Glutamatergic neuron (in vitro differentiated cells): Measurements from ENCODE around the gene P2RX4. TPM values are rescaled to one million over a fixed set of nuclear protein-coding genes. Genes with fewer than 3 reads are reported as not detected.

Experiments
- DNase-seq: peaks from one replicate; pipeline ENCODE4 v3.0.0; 2022
- H3K27ac Mint-ChIP-seq: one replicate; pipeline ENCODE4 v1.8.0; 2020; ENCODE audit warnings: mild to moderate bottlenecking, mixed read lengths, inconsistent platforms; ENCODE audit not compliant: unreplicated experiment
- H3K27me3 Mint-ChIP-seq: one replicate; pipeline ENCODE4 v1.8.0; 2020; ENCODE audit warnings: mild to moderate bottlenecking, moderate library complexity, mixed read lengths, inconsistent platforms; ENCODE audit not compliant: unreplicated experiment
- H3K36me3 Mint-ChIP-seq: one replicate; pipeline ENCODE4 v1.8.0; 2020; ENCODE audit warnings: mild to moderate bottlenecking, mixed read lengths, inconsistent platforms; ENCODE audit not compliant: unreplicated experiment
- H3K4me1 Mint-ChIP-seq: one replicate; pipeline ENCODE4 v1.8.0; 2020; ENCODE audit warnings: mild to moderate bottlenecking, low read depth, mixed read lengths, inconsistent platforms; ENCODE audit not compliant: unreplicated experiment
- H3K4me3 Mint-ChIP-seq: one replicate; pipeline ENCODE4 v1.8.0; 2020; ENCODE audit warnings: mild to moderate bottlenecking, mixed read lengths, inconsistent platforms; ENCODE audit not compliant: unreplicated experiment
- H3K9me3 Mint-ChIP-seq: one replicate; pipeline ENCODE4 v1.8.0; 2020; ENCODE audit warnings: mild to moderate bottlenecking, moderate library complexity, mixed read lengths, inconsistent platforms; ENCODE audit not compliant: unreplicated experiment
- total RNA-seq: library from RNA; stranded (reverse); fragmentation: NEBNext Ultra II Directional; extraction: Animal tissue kit (Norgen Biotek cat#: 25700); gene quantifications from one replicate; pipeline ENCODE4 v1.2.1, GENCODE V29; 2021; ENCODE audit not compliant: unreplicated experiment
- TF ChIP-seq, protein P1 (sequence below): fragments of 200-600 bp; sonication (generic); IDR thresholded peaks from one replicate; pipeline ENCODE4 v1.5.0; 2021; ENCODE audit not compliant: partially characterized antibody, unreplicated experiment

The P2RX4 gene
- total RNA-seq, 1 donor from 2014 or later: 3.7 TPM

DNA sequence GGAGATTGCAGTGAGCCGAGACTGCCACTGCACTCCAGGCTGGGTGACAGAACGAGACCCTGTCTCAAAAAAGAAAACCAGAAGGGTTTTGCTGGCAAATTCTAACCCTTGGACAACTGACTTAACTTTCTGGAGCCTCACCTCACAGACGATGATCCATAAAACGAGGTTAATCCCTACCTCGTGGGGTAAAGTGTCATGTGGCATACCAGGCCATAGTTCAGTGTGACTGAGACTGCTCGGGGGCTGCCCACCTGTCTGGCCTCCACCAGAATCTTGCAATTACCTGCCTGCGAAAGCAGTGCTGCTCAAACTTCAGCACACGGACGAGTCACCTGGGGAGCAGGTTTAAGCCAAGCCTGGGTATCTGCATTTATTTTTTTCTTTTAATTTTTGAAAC, 26.8 kb downstream of the P2RX4 start:
- TF ChIP-seq, protein P1, sequence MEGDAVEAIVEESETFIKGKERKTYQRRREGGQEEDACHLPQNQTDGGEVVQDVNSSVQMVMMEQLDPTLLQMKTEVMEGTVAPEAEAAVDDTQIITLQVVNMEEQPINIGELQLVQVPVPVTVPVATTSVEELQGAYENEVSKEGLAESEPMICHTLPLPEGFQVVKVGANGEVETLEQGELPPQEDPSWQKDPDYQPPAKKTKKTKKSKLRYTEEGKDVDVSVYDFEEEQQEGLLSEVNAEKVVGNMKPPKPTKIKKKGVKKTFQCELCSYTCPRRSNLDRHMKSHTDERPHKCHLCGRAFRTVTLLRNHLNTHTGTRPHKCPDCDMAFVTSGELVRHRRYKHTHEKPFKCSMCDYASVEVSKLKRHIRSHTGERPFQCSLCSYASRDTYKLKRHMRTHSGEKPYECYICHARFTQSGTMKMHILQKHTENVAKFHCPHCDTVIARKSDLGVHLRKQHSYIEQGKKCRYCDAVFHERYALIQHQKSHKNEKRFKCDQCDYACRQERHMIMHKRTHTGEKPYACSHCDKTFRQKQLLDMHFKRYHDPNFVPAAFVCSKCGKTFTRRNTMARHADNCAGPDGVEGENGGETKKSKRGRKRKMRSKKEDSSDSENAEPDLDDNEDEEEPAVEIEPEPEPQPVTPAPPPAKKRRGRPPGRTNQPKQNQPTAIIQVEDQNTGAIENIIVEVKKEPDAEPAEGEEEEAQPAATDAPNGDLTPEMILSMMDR: no peak
- Mint-ChIP-seq H3K4me3 (no peak overlapping the region), H3K36me3 (no peaks in the 10 kb centered on the region), H3K27me3 (peaks cover 3% of the 10 kb centered on the region), H3K4me1 (peaks cover 4% of the 10 kb centered on the region), H3K27ac (no peak overlapping the region), H3K9me3 (peaks cover 4% of the 10 kb centered on the region)
- no peak for DNase-seq

DNA sequence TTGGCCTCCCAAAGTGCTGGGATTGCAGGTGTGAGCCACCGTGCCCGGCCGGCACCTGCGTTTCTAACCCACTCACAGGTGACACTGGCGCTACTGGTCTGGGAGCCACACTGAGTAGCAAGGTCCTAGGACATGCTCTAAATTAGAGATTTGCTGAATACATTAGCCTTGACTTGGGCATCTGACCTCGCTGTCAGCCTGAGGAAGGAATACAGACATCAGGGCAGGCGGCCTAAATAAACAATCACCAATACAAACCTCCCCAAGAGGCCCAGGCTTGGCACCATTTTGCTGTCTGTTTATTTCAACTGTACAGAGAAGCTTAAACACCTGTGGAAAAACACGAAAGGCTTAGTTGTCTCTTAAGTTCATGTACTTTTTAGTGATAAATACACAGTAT, 27.5 kb downstream of the P2RX4 start:
- Mint-ChIP-seq H3K36me3 (no peaks in the 10 kb centered on the region), H3K4me3 (no peak overlapping the region), H3K27ac (no peak overlapping the region), H3K9me3 (peaks cover 4% of the 10 kb centered on the region), H3K27me3 (peaks cover 2% of the 10 kb centered on the region), H3K4me1 (peaks cover 4% of the 10 kb centered on the region)
- DNase-seq: no peak
- TF ChIP-seq, protein P1: no peak

DNA sequence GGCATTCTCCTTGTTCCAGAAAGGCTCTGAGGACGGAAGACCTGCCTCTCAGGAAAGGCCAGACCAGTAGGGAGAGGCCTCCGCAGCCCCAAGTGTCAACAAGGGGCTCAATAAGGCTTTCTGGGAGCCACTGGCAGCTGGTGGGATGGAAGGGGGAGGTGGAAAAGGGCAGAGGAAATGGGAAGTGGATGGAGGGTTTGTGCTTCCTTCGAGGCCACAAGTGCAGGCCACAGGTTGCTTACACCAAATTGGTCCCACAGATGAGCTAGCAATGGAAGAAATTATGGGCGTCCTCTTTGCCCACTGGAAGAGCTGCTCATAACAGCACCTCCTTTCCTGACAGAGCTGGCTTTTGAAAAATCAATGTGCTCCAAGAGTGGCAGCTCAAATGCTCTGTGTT, 28.2 kb downstream of the P2RX4 start:
- no peak overlapping the region for H3K27ac Mint-ChIP-seq
- H3K36me3 Mint-ChIP-seq: no peaks in the 10 kb centered on the region
- no peak for DNase-seq
- no peak overlapping the region for H3K4me3 Mint-ChIP-seq
- TF ChIP-seq, protein P1: no peak
- peaks cover 4% of the 10 kb centered on the region for H3K4me1 Mint-ChIP-seq
- peaks cover 4% of the 10 kb centered on the region for H3K9me3 Mint-ChIP-seq
- no peaks in the 10 kb centered on the region for H3K27me3 Mint-ChIP-seq

DNA sequence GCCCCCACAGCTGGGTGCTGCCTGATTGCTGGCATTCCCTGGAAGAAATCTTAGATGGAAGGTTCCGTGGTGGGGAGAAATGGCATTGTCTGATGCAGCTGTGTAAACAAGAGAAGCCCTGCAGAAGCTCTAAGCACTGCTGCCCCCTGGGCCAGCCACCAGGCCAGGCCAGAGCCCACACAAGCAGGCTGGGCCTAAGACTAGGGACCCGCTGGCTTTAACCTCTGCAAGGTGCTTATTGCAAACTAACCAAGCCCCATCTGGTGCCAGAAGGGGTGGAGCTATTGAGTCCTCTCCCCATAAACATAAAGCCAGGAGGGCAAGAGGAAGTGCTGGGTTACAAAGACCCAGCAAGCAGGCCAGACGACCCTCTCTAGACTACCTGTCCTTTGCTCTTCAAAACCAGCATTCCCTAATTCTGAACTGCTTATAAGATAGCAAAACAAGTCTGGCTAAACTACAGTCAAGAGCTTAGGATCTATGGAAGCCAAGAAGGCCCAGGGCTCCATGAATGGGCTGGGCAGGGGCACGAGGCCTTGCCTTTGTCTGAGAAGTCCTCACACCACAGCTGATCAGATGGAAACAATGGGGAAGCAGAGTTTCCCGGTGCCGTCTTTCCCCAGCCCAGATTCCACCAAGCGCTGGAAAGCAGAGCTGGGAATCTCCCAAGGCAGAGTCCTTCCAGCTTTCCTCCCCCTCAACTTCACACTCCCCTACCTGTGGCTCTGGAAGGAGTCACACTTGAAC, 28.8 kb downstream of the P2RX4 start:
- no peak for DNase-seq

More for the DNA sequence above, 28.8 kb downstream of the P2RX4 start:
- H3K9me3 Mint-ChIP-seq: peaks cover 5% of the 10 kb centered on the region
- TF ChIP-seq, protein P1: no peak
- peaks cover 4% of the 10 kb centered on the region for H3K4me1 Mint-ChIP-seq
- peaks cover under 1% of the 10 kb centered on the region for H3K27me3 Mint-ChIP-seq
- H3K27ac Mint-ChIP-seq: no peak overlapping the region
- H3K36me3 Mint-ChIP-seq: peaks cover 2% of the 10 kb centered on the region
- H3K4me3 Mint-ChIP-seq: no peak overlapping the region
